ENCODE results near the gene METRNL. TPM values are rescaled to one million over a fixed set of nuclear protein-coding genes. Genes with fewer than 3 reads are reported as not detected.
A peak's percentile ranks its signal among the peaks of the same experiment; 100 is the strongest.

The METRNL gene
- total and polyA plus RNA-seq, 3 experiments from 2014 or later, result 2.6 to 22.9 (median 22.3) TPM

DNA sequence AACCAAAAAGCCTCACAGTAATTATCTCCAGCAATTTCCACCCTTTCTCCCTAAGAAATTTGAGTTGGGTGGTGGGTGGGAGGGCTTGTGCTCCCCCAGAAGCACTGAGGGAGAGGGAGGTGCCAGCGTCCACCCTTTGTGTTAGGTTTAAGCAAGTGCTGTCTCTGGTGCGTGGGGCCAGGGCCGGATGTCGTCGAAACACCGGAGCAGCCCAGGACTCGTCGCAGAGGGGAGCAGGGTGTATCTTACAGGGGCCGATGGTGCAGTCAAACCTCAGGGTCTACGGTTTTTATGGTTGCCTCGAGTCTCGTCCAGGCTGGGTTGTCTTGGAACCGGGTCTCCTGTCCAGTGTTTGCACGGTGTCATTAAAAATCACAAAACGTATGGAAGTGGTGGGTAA is 35.3 kb downstream of the METRNL start:
- H3K27ac Mint-ChIP-seq, result peak overlapping the region in 1 of 8 donors; percentile 85
- ChIA-PET CTCF (no interaction called here), POLR2A (no interaction called here)
- peaks cover 8 to 12% (median 11%) of the 10 kb centered on the region in 3 donors for H3K4me1 Mint-ChIP-seq
- Histone ChIP-seq H3K9me3 (ENCODE audit: low read length) (no peaks in the 10 kb centered on the region), H3K27ac (ENCODE audit: low read depth, low read length) (no peak overlapping the region), H3K36me3 (ENCODE audit: insufficient read depth, low read length) (no peaks in the 10 kb centered on the region), H3K27me3 (ENCODE audit: insufficient read depth, low read length, poor library complexity, severe bottlenecking) (no peaks in the 10 kb centered on the region), H3K4me1 (ENCODE audit: insufficient read depth, low read length) (no peaks in the 10 kb centered on the region), H3K4me3 (ENCODE audit: low read length) (no peak overlapping the region)
- H3K36me3 Mint-ChIP-seq, result no peaks in the 10 kb centered on the region
- DNase-seq, result no peak
- peak overlapping the region in 1 of 7 donors; percentile 79 for H3K4me3 Mint-ChIP-seq
- H3K27me3 Mint-ChIP-seq, result peaks cover 12 to 27% of the 10 kb centered on the region in 2 donors
- H3K9me3 Mint-ChIP-seq, result no peaks in the 10 kb centered on the region

DNA sequence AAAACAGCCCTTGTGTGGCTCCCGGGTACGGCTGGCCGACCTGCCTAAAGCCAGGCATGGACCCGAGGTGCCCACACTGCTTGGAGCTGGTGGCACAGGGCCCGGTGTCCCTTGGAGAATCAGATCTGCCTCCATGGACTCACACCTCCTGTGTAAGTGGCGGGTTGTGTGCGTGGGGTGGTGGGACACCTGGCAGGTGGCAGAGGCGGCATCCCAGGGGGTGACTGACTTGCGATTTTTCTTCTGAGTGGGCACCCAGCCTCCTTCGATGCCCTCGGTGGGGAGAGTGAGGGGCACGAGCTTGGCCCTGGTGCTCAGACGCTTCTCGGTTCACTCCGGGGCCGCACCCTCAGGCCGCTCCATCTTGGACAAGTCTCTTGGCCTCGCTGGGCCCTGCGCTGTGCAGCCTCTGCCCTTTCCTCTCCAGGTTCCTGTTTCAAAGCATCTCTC is 35.8 kb downstream of the METRNL start:
- no peak for DNase-seq
- Histone ChIP-seq H3K27ac (ENCODE audit: low read depth, low read length) (no peak overlapping the region), H3K9me3 (ENCODE audit: low read length) (no peaks in the 10 kb centered on the region), H3K4me3 (ENCODE audit: low read length) (no peak overlapping the region), H3K27me3 (ENCODE audit: insufficient read depth, low read length, poor library complexity, severe bottlenecking) (no peaks in the 10 kb centered on the region), H3K36me3 (ENCODE audit: insufficient read depth, low read length) (no peaks in the 10 kb centered on the region), H3K4me1 (ENCODE audit: insufficient read depth, low read length) (no peaks in the 10 kb centered on the region)
- H3K4me1 Mint-ChIP-seq, result peaks cover 9 to 18% (median 16%) of the 10 kb centered on the region in 3 donors
- H3K36me3 Mint-ChIP-seq, result no peaks in the 10 kb centered on the region
- peaks cover 12 to 31% of the 10 kb centered on the region in 2 donors for H3K27me3 Mint-ChIP-seq
- POLR2A ChIA-PET, result no interaction called here
- CTCF ChIA-PET, result no interaction called here
- H3K9me3 Mint-ChIP-seq, result no peaks in the 10 kb centered on the region
- no peak overlapping the region for H3K27ac Mint-ChIP-seq
- H3K4me3 Mint-ChIP-seq, result no peak overlapping the region

DNA sequence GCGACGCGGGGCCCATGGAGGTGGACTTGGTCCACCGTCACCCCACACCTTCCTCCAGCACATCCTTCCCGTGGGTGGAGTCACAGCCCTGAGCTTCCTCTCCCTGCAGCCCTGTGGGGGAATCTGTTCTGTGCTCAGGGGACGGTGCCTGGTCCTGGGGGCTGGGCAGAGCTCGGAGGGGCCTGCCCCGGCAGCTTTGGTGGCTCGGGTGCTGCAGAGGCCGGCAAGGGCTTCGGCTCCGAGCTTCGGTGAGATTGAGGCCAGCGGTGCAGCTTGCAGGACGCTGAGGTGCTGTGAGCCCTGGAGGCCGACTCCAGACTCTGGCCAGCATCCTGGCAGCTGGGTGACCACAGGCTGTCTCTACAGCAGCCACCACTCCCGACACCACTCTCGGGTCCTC is 36.4 kb downstream of the METRNL start:
- H3K9me3 ChIP-seq (ENCODE audit: low read length), result no peaks in the 10 kb centered on the region
- peaks cover 12 to 29% of the 10 kb centered on the region in 2 donors for H3K27me3 Mint-ChIP-seq
- no peak overlapping the region for H3K4me3 ChIP-seq (ENCODE audit: low read length)
- H3K27me3 ChIP-seq (ENCODE audit: insufficient read depth, low read length, poor library complexity, severe bottlenecking), result no peaks in the 10 kb centered on the region
- peaks cover 13 to 23% (median 20%) of the 10 kb centered on the region in 3 donors for H3K4me1 Mint-ChIP-seq
- no peak overlapping the region for H3K4me3 Mint-ChIP-seq
- H3K36me3 ChIP-seq (ENCODE audit: insufficient read depth, low read length), result no peaks in the 10 kb centered on the region
- H3K9me3 Mint-ChIP-seq, result no peaks in the 10 kb centered on the region
- H3K4me1 ChIP-seq (ENCODE audit: insufficient read depth, low read length), result no peaks in the 10 kb centered on the region
- DNase-seq, result no peak
- CTCF ChIA-PET, result no interaction called here
- POLR2A ChIA-PET, result no interaction called here
- no peaks in the 10 kb centered on the region for H3K36me3 Mint-ChIP-seq
- H3K27ac Mint-ChIP-seq, result no peak overlapping the region
- H3K27ac ChIP-seq (ENCODE audit: low read depth, low read length), result no peak overlapping the region

GRCh38 chr17:83116311-83116771 is 36.9 kb downstream of the METRNL start:
- no peaks in the 10 kb centered on the region for H3K36me3 Mint-ChIP-seq
- no peaks in the 10 kb centered on the region for H3K9me3 ChIP-seq (ENCODE audit: low read length)
- no peak overlapping the region for H3K27ac Mint-ChIP-seq
- no peaks in the 10 kb centered on the region for H3K9me3 Mint-ChIP-seq
- peaks cover 12 to 26% of the 10 kb centered on the region in 2 donors for H3K27me3 Mint-ChIP-seq
- no peaks in the 10 kb centered on the region for H3K36me3 ChIP-seq (ENCODE audit: insufficient read depth, low read length)
- H3K27me3 ChIP-seq (ENCODE audit: insufficient read depth, low read length, poor library complexity, severe bottlenecking), result no peaks in the 10 kb centered on the region
- POLR2A ChIA-PET, result no interaction called here
- no peak for DNase-seq
- H3K4me3 ChIP-seq (ENCODE audit: low read length), result no peak overlapping the region
- H3K4me1 ChIP-seq (ENCODE audit: insufficient read depth, low read length), result no peaks in the 10 kb centered on the region
- peaks cover 13 to 23% (median 20%) of the 10 kb centered on the region in 3 donors for H3K4me1 Mint-ChIP-seq
- no peak overlapping the region for H3K27ac ChIP-seq (ENCODE audit: low read depth, low read length)
- no peak overlapping the region for H3K4me3 Mint-ChIP-seq
- CTCF ChIA-PET, result no interaction called here

DNA sequence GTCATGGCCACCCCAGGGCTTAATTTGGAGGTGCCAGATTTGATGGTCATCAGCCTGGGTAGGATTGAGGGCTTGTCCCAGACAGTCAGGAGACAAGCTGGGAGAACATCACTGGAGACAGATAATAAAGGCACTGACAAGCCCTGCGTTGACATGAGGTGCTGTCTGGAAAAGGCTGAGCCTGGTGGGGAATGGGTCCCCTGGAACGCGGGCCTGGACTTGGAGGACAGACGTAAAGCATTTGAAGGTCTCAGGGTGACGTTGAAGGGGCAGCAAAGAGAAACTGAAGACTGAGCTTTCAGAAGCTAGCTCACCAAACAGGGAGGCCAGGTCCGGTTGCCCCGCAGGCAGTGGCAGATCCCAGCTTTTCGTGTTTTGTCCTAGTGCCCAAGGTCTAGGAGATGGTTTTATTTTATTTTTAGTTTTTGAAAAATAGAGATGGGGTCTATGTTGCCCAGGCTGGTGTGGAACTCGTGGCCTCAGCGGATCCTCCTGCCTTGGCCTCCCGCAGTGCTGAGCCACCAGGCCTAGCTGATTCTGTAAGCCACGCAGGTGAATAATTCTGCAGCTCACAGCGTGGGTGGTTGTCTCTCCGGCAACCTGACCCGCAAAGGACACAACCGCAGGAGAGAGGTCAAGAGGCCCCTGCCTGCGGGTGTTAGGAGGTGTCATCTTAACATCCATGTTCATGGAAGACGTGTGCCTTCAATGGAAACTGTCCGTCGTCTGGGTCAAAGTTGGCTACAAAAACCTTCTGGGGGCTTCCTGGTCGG is 37.6 kb downstream of the METRNL start:
- Histone ChIP-seq H3K27ac (ENCODE audit: low read depth, low read length) (no peak overlapping the region), H3K36me3 (ENCODE audit: insufficient read depth, low read length) (no peaks in the 10 kb centered on the region), H3K27me3 (ENCODE audit: insufficient read depth, low read length, poor library complexity, severe bottlenecking) (peaks cover 1% of the 10 kb centered on the region), H3K4me3 (ENCODE audit: low read length) (no peak overlapping the region), H3K4me1 (ENCODE audit: insufficient read depth, low read length) (no peaks in the 10 kb centered on the region), H3K9me3 (ENCODE audit: low read length) (no peaks in the 10 kb centered on the region)
- Mint-ChIP-seq H3K4me1 (peaks cover 14 to 24% (median 23%) of the 10 kb centered on the region in 3 donors), H3K9me3 (no peaks in the 10 kb centered on the region), H3K27me3 (peaks cover 15 to 31% of the 10 kb centered on the region in 2 donors), H3K4me3 (no peak overlapping the region), H3K27ac (no peak overlapping the region), H3K36me3 (no peaks in the 10 kb centered on the region)
- ChIA-PET CTCF (no interaction called here), POLR2A (no interaction called here)
- DNase-seq, result no peak

DNA sequence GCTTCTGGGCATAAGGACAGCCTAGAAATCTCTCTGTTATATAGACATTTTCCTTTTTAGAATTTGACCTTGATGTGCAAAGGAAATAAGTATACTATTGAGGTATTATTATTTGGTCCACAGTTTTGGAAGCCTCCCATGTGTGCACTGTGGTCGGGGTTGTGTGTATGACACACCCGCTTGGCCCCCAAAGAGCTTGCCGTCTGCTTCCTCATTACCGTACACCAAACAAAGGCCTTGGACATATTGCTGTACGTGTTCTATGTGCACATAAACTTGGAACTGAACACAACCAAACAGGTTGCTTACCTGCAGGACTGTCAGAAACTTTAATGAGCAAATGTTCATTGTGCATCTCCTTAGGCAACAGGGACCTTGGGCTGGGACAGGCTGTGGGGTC is 38.2 kb downstream of the METRNL start:
- Mint-ChIP-seq H3K36me3 (no peaks in the 10 kb centered on the region), H3K4me1 (peaks cover 14 to 27% (median 23%) of the 10 kb centered on the region in 3 donors), H3K27me3 (peaks cover 19 to 38% of the 10 kb centered on the region in 2 donors), H3K4me3 (no peak overlapping the region), H3K9me3 (no peaks in the 10 kb centered on the region), H3K27ac (peak overlapping the region in 1 of 8 donors; percentile 57)
- Histone ChIP-seq H3K9me3 (ENCODE audit: low read length) (no peaks in the 10 kb centered on the region), H3K27me3 (ENCODE audit: insufficient read depth, low read length, poor library complexity, severe bottlenecking) (peaks cover 6% of the 10 kb centered on the region), H3K27ac (ENCODE audit: low read depth, low read length) (no peak overlapping the region), H3K4me3 (ENCODE audit: low read length) (no peak overlapping the region), H3K36me3 (ENCODE audit: insufficient read depth, low read length) (no peaks in the 10 kb centered on the region), H3K4me1 (ENCODE audit: insufficient read depth, low read length) (no peaks in the 10 kb centered on the region)
- ChIA-PET CTCF (no interaction called here), POLR2A (no interaction called here)
- no peak for DNase-seq

DNA sequence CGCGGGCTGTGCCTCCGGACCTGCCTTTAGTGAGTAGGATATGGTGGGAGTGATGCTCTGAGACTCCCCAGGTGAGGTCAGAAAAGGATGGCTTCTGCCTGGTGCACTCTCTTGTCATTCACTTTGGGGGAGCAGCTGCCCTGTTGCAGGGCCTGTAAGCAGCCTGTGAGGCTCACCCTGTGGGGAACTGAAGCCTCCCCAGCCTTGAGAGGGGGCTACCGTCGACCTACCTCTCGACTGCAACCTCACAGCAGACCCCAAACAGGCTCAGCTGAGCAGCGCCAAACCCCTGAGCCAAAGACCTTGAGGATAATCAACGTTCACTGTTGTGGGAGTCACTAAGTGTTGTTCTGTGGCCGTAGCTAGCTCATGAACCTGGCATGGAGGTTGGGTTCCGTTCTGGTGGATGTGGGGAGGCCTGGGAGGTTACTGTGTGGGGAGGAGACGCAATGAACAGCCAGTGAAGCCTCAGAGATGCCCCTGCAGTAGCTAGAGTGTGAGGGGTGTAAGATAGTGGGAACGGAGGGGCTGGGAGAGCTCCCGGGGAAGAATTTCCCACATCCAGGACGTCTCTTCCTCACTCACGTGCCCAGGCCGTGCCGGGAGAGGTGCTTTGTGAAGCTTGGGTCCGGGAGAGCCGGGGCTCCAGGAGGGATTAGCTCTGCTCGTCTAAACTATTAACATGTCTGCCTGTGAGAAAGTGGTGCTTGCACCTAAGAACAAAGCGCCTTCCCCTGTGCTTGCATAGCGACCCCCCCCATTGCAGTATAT is 38.8 kb downstream of the METRNL start:
- Mint-ChIP-seq H3K36me3 (no peaks in the 10 kb centered on the region), H3K9me3 (no peaks in the 10 kb centered on the region), H3K4me1 (peaks cover 14 to 27% (median 23%) of the 10 kb centered on the region in 3 donors), H3K4me3 (no peak overlapping the region), H3K27ac (peak overlapping the region in 2 of 8 donors; percentile 2 to 36), H3K27me3 (peaks cover 17 to 43% of the 10 kb centered on the region in 2 donors)
- CTCF ChIA-PET, result no interaction called here
- POLR2A ChIA-PET, result no interaction called here
- Histone ChIP-seq H3K4me1 (ENCODE audit: insufficient read depth, low read length) (no peaks in the 10 kb centered on the region), H3K27me3 (ENCODE audit: insufficient read depth, low read length, poor library complexity, severe bottlenecking) (peaks cover 9% of the 10 kb centered on the region), H3K9me3 (ENCODE audit: low read length) (no peaks in the 10 kb centered on the region), H3K27ac (ENCODE audit: low read depth, low read length) (no peak overlapping the region), H3K36me3 (ENCODE audit: insufficient read depth, low read length) (no peaks in the 10 kb centered on the region), H3K4me3 (ENCODE audit: low read length) (no peak overlapping the region)
- DNase-seq, result no peak
